Brain microvascular endothelial cell (primary cell): ENCODE data around the gene KPNA4.
"Not testable (repeated sequence)": the region's sequence is repeated elsewhere in the genome, so short reads cannot be mapped to it uniquely, and the experiment has no call there.

Source experiments
- DNase-seq: peaks from one replicate; pipeline ENCODE4 v3.0.0-alpha.2; 2020
- H3K27ac ChIP-seq: fragments of 250-450 bp; sonication (Bioruptor Pico); 2 replicates; pipeline ENCODE4 v1.5.1; 2020; ENCODE audit warnings: mild to moderate bottlenecking, moderate library complexity
- H3K27me3 ChIP-seq: fragments of 250-450 bp; sonication (Bioruptor Pico); replicated peaks from 2 replicates; pipeline ENCODE4 v1.5.1; 2020; ENCODE audit warnings: mild to moderate bottlenecking
- H3K36me3 ChIP-seq: fragments of 250-450 bp; sonication (Bioruptor Pico); replicated peaks from 2 replicates; pipeline ENCODE4 v1.5.1; 2020; ENCODE audit warnings: mild to moderate bottlenecking
- H3K4me3 ChIP-seq: 2 replicates; pipeline ENCODE4 v1.5.1; 2011; ENCODE audit warnings: low read depth, mild to moderate bottlenecking, control low read depth, low read length, moderate library complexity
- CTCF ChIP-seq: IDR thresholded peaks from 2 replicates; pipeline ENCODE4 v1.5.1; 2011; ENCODE audit warnings: low read depth, mild to moderate bottlenecking, moderate library complexity, low read length, control low read depth, inconsistent platforms; ENCODE audit errors: missing control alignments
- in situ Hi-C: cut with HindIII; loops from 2 replicates; pipeline ENCODE4 v1.10.0; 2017; ENCODE audit warnings: low sequenced_read_pairs, low pct_ligation_motif_present

Gene KPNA4

DNA sequence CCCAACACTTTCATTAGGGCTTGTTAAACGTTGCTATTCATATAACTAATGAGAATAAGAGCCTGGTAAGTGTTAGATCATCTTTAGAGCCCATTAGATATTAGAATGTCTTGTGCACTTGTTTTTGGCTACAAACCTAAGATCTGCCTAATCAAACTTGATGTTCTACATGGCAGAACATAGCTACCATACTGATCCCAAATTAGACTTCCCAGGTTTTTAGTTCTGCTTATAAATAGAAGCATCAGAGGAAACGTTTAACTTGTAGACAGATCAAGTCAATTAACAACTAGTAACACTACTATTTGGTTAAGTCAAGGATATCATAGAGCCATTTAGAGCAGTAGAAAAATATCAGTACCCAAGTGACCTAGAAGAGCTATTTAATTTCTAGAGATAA, 11.7 kb upstream of the KPNA4 start:
- TF ChIP-seq CTCF, result no peak
- in situ Hi-C loops, result no loop called here

GRCh38 chr3:160576621-160577020, 11.2 kb upstream of the KPNA4 start:
- no peak for TF ChIP-seq CTCF
- in situ Hi-C loops, result no loop called here

More for the DNA sequence above, 11.7 kb upstream of the KPNA4 start:
- no peak for DNase-seq
- H3K27ac ChIP-seq, result no peak overlapping the region
- no peak overlapping the region for H3K4me3 ChIP-seq
- no peaks in the 10 kb centered on the region for H3K36me3 ChIP-seq
- no peaks in the 10 kb centered on the region for H3K27me3 ChIP-seq

GRCh38 chr3:160575589-160575988, 10.2 kb upstream of the KPNA4 start:
- Histone ChIP-seq H3K27ac (no peak overlapping the region), H3K27me3 (no peaks in the 10 kb centered on the region), H3K36me3 (no peaks in the 10 kb centered on the region), H3K4me3 (no peak overlapping the region)
- DNase-seq, result no peak
- peak; percentile 10 for TF ChIP-seq CTCF
- in situ Hi-C loops, result no loop called here

More at GRCh38 chr3:160576621-160577020, 11.2 kb upstream of the KPNA4 start:
- no peak overlapping the region for H3K27ac ChIP-seq
- H3K36me3 ChIP-seq, result no peaks in the 10 kb centered on the region
- H3K27me3 ChIP-seq, result no peaks in the 10 kb centered on the region
- no peak for DNase-seq
- H3K4me3 ChIP-seq, result no peak overlapping the region

DNA sequence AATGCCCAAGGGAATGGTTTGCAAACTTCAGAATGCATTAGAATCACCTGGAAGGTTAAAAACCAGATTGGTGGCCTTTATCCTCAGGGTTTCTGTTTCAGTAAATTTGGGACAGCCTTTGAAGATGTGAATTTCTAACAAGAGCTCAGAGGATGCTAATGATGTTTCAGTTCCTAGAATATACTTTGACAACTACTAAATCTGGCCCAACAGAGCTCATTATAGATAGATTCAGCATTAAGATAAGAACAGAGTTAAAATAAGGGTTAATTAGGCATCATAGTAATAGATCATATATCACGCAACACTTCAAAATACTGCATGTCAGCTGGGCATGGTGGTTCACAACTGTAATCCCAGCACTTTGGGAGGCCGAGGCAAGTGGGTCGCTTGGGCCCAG, 9.3 kb upstream of the KPNA4 start:
- no peak for DNase-seq
- no peak overlapping the region for H3K27ac ChIP-seq
- in situ Hi-C loops, result no loop called here
- no peak for TF ChIP-seq CTCF
- H3K27me3 ChIP-seq, result no peaks in the 10 kb centered on the region
- H3K36me3 ChIP-seq, result no peaks in the 10 kb centered on the region
- no peak overlapping the region for H3K4me3 ChIP-seq

DNA sequence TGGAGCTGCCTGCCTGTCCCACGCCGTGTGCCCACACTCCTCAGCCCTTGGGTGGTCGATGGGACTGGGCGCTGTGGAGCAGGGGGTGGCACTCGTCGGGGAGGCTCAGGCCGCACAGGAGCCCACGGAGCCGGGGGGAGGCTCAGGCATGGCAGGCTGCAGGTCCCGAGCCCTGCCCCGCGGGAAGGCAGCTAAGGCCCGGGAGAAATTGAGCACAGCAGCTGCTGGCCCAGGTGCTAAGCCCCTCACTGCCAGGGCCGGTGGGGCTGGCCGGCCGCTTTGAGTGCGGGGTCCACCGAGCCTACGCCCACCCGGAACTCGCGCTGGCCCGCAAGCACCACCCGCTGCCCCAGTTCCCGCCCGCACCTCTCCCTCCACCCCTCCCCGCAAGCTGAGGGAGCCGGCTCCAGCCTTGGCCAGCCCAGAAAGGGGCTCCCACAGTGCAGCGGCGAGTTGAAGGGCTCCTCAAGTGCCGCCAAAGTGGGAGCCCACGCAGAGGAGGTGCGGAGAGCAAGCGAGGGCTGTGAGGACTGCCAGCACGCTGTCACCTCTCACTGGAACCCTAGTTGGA, 8.7 kb upstream of the KPNA4 start:
- in situ Hi-C loops, H3K36me3 ChIP-seq, DNase-seq, H3K27me3 ChIP-seq, H3K4me3 ChIP-seq, H3K27ac ChIP-seq: not testable (repeated sequence)

- no peak for TF ChIP-seq CTCF
- DNase-seq, result no peak
- Histone ChIP-seq H3K4me3 (no peak overlapping the region), H3K27ac (no peak overlapping the region), H3K27me3 (no peaks in the 10 kb centered on the region), H3K36me3 (peaks cover 2% of the 10 kb centered on the region)
- in situ Hi-C loops, result no loop called here
Observed at GRCh38 chr3:160569894-160570652, 4.7 kb upstream of the KPNA4 start.
